ENCODE measurements around the gene DYNC1I1. TPM values are rescaled to one million over a fixed set of nuclear protein-coding genes. Genes with fewer than 3 reads are reported as not detected.

The DYNC1I1 gene
- polyA plus RNA-seq, 12 donors: 0.39 to 1.3 (median 0.83) TPM; not detected in 2

GRCh38 chr7:95788884-95789283 lies 16.5 kb downstream of the DYNC1I1 start:
- DNase-seq: no peak

GRCh38 chr7:95793658-95794057 lies 21.3 kb downstream of the DYNC1I1 start:
- no peak for DNase-seq

DNA sequence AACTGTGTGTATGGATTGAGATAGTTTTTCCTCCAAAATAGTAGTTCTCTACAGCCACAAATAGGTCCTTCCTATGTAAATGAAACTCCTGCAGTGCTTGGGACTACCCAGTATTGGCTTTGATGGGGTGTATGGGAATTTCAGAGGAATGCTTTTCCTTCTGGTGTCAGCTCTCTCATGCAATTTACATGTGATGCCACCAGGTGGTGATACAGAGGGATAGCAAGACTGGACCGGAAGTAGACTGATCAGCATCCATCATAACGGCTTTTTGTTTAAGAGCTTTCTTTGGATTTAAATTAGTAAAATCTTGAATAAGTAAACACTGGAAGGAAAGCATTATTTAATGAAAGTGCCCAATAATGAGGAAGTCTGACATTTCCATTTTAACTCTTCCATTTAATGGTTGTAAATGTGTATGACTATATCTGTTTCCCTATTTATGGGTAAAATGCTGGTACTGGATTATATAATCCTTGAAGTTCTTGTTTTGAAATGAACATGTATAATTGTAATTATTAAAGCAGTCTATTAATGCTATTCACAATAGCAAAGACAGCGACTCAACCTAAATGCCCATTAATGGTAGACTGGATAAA lies 22.7 kb downstream of the DYNC1I1 start:
- no peak for DNase-seq

GRCh38 chr7:95796617-95797016 lies 24.3 kb downstream of the DYNC1I1 start:
- no peak for DNase-seq

DNA sequence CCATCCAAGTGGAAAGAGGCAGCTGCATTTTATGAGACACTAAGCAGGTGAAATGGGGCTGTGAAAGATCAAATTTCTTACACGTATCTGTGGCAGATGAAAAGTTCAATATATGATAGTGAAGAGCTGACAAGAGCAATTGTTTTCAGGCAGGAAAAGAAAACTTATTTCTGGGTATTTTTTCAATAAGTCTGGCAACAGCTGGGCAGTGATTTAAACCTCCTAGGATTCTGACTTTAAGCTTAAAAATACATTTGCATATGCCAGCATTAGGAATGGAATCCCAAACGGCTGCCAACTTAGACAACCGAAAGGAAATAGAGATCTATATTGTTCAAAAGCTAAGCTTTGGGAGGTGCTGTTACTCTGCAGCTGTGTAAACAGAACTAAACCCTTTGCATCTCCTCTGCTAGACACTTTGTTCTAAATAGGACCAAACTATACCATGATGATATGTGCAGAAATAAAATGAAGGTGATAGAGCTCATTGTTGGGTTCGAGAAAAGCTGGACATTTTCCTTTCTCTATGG lies 26.1 kb downstream of the DYNC1I1 start:
- no peak for DNase-seq

GRCh38 chr7:95800787-95801186 lies 28.4 kb downstream of the DYNC1I1 start:
- no peak for DNase-seq

DNA sequence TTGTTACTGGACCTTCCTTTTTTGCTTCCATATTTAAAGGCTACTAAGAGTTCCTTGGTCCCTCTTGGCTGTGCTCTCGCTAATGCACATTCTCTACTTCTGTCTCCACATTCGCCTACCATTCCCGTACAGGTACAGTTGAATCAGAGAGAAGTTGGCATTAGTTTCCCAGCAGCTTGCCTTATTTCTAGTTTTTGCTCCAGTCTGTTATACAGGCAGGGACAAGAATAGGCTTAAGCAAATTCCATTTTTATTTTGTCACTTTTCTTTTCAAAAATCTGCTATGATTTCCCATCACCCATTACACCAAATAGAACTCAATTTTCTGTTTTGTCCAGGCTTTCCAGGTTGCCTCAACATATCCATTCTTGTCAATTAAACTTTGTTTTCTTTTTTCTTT lies 29.9 kb downstream of the DYNC1I1 start:
- no peak for DNase-seq

DNA sequence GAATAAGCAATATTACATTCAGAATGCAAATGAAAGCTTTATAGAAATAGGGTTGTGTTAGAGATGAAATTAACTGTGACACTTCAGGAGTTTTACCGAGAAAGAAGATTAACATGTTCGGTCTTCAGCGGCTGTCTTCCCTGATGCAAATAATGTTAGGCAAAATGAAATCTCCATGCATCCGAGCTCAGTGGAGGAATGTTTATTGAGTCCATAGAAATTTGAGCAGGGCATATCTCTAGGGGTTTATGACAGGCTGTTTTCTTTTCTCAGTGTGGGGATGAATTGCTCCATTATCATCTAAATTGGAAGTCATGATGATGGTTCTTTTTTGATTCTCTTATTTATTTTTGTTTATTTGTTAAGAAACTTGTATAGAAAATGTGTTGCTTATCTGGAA lies 31.7 kb downstream of the DYNC1I1 start:
- no peak for DNase-seq

DNA sequence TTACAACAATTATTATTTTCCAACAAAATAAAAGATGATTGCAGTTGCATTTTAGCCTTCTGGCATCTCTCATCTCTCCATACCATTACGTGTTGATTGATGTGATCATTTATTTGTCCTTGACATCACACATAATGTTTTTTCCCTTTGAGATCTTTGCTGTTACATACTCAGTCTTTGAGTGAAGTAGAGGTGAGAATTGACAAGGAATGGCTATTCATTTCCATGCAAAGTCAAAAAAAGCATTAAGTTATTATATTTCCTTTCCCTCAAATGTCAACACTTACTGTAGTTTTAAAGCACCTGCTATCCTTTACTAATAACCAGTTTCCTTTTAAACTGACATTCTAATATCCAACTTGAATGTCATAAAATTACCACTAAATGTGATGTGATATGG lies 33.6 kb downstream of the DYNC1I1 start:
- no peak for DNase-seq

- DNase-seq: no peak
These were observed 36.0 kb downstream of the DYNC1I1 start for GRCh38 chr7:95808396-95808795.

DNA sequence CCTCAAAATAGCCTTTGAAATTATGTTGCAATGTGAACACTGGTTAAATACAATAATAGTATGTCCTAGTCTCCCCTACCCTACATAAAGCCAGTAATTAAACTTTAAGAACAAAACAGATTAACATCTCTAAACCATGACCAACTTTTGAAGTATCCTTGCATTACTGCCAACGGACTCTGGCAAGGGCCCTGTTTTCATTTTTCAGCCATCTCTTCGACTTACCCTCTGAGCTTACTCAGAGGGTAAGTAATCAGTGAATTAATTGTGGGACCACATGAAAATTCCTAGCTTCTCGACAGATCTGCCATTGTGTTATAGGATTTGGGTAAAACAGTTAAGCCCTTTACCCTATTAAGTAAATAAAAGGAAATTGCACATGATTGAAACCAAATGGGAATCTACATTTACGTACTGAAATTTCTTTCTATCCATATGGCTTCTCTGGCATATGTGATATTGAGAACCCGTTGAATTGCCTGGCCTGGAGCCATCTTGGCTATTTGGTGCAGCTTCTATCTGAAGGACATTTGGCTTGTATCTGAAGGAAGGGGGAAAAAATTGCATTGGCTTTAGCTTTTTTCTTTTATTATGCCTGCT lies 39.6 kb downstream of the DYNC1I1 start:
- DNase-seq: no peak

DNA sequence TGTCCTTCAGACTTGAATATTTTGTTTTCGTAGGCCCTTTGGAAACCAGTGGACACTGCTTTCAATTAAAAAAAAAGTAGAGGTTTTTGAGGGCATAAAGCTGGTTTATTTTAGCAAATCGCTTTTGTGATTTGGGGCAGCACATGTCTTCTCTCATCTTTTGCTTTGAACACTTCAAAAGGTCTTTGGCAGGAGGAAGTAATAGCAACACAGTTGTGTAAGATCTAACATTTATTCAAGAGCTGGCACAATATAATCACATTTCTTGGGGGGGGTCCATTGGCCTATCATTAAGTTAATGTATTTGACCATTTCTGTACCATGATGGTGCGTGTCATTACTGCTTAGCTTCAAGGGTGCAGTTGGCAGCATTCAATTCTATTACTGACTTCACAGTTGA lies 42.4 kb downstream of the DYNC1I1 start:
- no peak for DNase-seq

GRCh38 chr7:95817866-95818640 lies 45.7 kb downstream of the DYNC1I1 start:
- DNase-seq: no peak

GRCh38 chr7:95820778-95821177 lies 48.4 kb downstream of the DYNC1I1 start:
- DNase-seq: no peak

GRCh38 chr7:95822717-95823116 lies 50.4 kb downstream of the DYNC1I1 start:
- no peak for DNase-seq

DNA sequence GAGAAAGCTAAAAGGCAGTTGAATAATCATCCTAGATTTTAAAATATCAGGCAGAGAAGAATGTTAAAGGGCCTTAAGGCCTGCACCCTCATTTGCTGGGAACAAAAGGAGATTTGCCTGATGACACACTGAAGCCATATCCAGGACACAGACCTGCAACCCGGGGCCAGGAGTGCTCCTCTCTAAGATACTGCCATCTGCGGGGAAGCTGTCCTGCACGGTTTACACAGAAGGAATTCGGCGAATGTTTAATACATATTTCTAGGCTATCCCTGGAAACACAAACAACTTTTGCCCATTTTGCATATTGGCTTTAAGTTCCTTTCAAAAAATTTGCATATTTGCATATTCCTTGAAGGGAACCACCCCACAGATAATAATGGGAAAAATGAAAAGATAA lies 52.3 kb downstream of the DYNC1I1 start:
- DNase-seq: no peak

- no peak for DNase-seq
These were observed 56.8 kb downstream of the DYNC1I1 start for GRCh38 chr7:95828824-95829790.

DNA sequence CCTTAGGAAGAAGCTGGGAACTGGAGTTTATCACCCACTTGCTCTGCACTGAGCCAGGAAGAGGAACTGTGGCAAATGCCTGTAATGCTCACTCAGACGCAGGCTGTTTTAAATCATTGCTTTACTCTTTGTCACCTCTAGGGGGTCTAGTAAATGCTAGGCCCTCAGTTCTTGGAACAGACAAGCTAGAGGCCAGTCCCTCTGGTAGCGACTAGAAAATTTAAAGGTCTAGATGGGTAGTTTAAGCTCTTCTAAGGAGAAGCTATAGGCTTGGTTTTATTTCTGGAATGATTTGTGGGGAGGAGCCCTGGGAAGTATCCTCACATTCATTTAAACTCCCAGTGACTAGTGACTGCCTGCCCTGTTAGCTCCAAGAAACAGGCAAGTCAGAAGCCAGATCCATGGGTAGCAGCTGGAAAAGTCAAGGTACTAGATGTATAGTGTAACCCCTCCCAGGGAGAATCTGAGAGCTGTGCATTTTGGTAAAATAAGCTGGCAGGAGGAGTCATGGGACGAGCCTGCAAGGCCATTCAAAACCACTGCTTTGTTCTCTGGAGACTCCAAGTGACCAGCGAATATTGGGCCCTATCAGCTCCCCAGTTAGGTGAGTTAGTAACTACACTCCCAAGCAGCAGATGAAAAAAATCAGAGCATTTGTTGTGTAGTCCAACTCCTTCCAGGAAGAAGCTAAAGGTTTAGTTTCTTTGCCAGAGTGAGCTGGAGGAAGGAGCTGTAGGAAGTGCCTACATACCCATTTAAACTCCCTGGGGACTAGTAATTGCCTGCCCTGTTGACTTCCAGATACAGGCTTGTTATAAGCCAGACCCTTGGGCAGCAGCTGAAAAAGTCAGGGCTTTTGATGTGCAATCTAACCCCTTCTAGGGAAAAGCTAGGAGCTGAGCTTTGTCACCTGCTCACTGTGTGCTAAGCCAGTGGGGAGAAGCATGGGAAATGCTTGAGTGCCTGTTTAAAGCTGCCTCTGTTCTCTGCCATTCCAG lies 68.9 kb downstream of the DYNC1I1 start:
- DNase-seq: no peak

DNA sequence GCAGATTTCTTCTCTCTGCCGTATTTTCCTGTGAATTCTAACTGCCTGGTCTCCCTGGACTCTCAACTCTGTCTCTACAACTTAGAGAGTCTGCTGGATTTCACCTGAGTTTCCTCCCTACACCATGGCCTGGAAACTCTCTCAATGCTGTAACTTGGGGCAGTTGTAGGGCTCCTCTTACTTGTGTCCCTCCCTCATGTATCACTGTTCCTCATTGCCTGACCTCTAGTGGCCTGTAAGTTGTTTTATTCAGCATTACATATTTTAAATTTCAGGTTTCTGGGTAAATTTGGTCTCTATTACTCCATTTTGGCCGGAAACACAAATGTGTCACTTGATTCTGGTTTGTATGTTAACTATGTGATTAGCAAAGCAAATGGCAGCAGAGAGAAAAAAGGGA lies 70.9 kb downstream of the DYNC1I1 start:
- no peak for DNase-seq

DNA sequence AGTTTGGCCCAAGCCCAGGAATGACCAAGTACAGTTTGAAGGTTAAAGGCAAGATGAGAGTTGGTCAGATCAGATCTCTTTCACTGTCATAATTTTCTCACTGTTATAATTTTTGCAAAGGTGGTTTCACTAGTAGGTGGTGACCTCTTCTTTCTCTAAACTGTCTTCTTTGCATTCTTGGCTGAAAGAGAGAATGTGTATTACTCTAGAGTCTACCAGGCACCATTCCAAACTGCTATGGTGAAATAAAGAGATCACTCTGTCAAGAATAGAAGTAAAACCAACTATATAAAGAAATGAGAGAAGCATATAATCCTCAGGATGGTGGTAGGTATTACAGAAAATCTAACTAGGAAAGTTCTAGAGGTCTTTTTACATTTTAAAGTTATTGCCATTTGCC lies 72.7 kb downstream of the DYNC1I1 start:
- DNase-seq: no peak

- DNase-seq: no peak
These were observed 74.7 kb downstream of the DYNC1I1 start for GRCh38 chr7:95847061-95847460.

Data from muscle of arm (tissue), 12 donors.